ENCODE measurements around the gene SCAMP4. TPM values are rescaled to one million over a fixed set of nuclear protein-coding genes. Genes with fewer than 3 reads are reported as not detected.

The SCAMP4 gene
- total and polyA plus RNA-seq, 9 of the 15 experiments (the other 6 are each of a cell fraction or from before 2014, with no cell fraction given) = 0.81 to 45.9 (median 12.8) TPM

DNA sequence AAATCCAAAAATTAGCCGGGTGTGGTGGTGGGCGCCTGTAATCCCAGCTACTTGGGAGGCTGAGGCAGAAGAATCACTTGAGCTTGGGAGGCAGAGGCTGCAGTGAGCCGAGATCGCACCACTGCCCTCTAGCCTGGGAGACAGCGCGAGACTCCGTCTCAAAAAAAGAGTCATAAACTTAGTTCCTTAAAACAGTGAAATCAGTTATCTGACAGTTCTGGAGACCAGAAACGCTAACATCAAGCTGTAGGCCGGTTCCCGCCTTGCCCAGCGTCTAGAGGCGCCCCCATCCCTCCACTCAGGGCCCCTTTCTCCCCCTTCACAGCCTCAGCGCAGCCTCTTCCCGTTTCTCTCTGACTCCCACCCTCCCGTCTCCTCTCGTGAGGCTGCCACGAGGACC, 11.9 kb downstream of the SCAMP4 start:
- FAIRE-seq (no peak), ATAC-seq (no peak), DNase-seq (ENCODE audit: extremely low read depth in 1 of 4, low spot score in 3 of 4) (no peak)
- CTCF ChIA-PET (ENCODE audit: low intra/inter-chr PET ratio) = no interaction called here
- no peak overlapping the region for H3K27ac ChIP-seq (ENCODE audit: extremely low read depth, low read depth, low read length)
- no peaks in the 10 kb centered on the region for H3K27me3 ChIP-seq (ENCODE audit: control insufficient read depth in 2 of 2, insufficient read depth in 2 of 2, low read length in 2 of 2)
- H3K9me1 ChIP-seq (ENCODE audit: control insufficient read depth, insufficient read depth, low read length) = no peaks in the 10 kb centered on the region
- POLR2A ChIA-PET = interaction anchor here (1.8 kb wide), 1 partner anchor 16 kb away, joined by 4 read pairs; no protein-coding TSS in a partner anchor
- H3K4me1 ChIP-seq (replicated peaks in 1 of 2; ENCODE audit: control insufficient read depth in 2 of 2, insufficient read depth in 2 of 2, low read length in 2 of 2) = peaks cover 0 to 44% of the 10 kb centered on the region in 2 experiments; a peak in 2 of 5 replicates
- intact Hi-C loops (cut with micrococcal nuclease) (no loop called here), in situ Hi-C loops (cut with MboI) (no loop called here)
- H3K9ac ChIP-seq (ENCODE audit: insufficient read depth in 1 of 2, low read depth in 2 of 2, low read length in 2 of 2) = no peak overlapping the region; a peak in 1 of 4 replicates
- BruUV-seq (replicated peaks) = no TSS peak
- TF ChIP-seq ATF4 (CRISPR knock-in tag; IDR thresholded peaks at IDR 0.05) (no peak), ZBTB33 (CRISPR knock-in tag; IDR thresholded peaks at IDR 0.05) (0 out of 2 replicates have a peak, but pooled peaks have one; percentile 36)
- 81% methylated on average over 16 of the region's 17 CpGs for WGBS (ENCODE audit: insufficient coverage, low coverage, missing lambda C conversion rate)
- H2AFZ ChIP-seq (ENCODE audit: low read depth, low read length) = no peak overlapping the region
- no peaks in the 10 kb centered on the region for H4K20me1 ChIP-seq (replicated peaks; ENCODE audit: control insufficient read depth, insufficient read depth, low read length)
- H3K4me3 ChIP-seq = no peak overlapping the region
- peaks cover 71% of the 10 kb centered on the region; the same call in 2 of the 3 replicates for H3K36me3 ChIP-seq (ENCODE audit: control insufficient read depth, insufficient read depth, low read length)
- H3K79me2 ChIP-seq (ENCODE audit: control insufficient read depth, insufficient read depth, low read length) = peaks cover 22% of the 10 kb centered on the region
- H3K9me3 ChIP-seq (replicated peaks; ENCODE audit: control insufficient read depth, insufficient read depth, low read depth, low read length) = no peaks in the 10 kb centered on the region; the same call in 1 of the 2 replicates
- no peak overlapping the region for H3K4me2 ChIP-seq (ENCODE audit: insufficient read depth, low read length)

All from K562 (cell line).